DND-41 (cell line): ENCODE data around the gene UNC5C.

Experiments
- ATAC-seq: fragments of 200-7000 bp; cut with Tn5 transposase; 3 replicates; pipeline ENCODE4 v1.9.1; 2021; ENCODE audit warnings: low read depth; ENCODE audit not compliant: insufficient read depth
- DNase-seq: peaks from one replicate; pipeline ENCODE4 v3.0.0-alpha.2; 2020
- H2AFZ ChIP-seq: 2 replicates; pipeline ENCODE4 v1.6.0; 2012; ENCODE audit warnings: low read depth, low read length
- H3K27ac ChIP-seq: 2 replicates; pipeline ENCODE4 v1.5.1; 2012; ENCODE audit warnings: low read length, inconsistent platforms
- H3K27me3 ChIP-seq: fragments of 200-600 bp; sonication (generic); 2 replicates; pipeline ENCODE4 v1.6.0; 2012; ENCODE audit warnings: low read length, mild to moderate bottlenecking, inconsistent platforms; ENCODE audit not compliant: insufficient read depth, poor library complexity
- H3K36me3 ChIP-seq: 2 replicates; pipeline ENCODE4 v1.5.1; 2012; ENCODE audit warnings: low read length, inconsistent platforms; ENCODE audit not compliant: insufficient read depth
- H3K4me1 ChIP-seq: 2 replicates; pipeline ENCODE4 v1.5.1; 2012; ENCODE audit warnings: mild to moderate bottlenecking, low read length; ENCODE audit not compliant: insufficient read depth
- H3K4me2 ChIP-seq: 2 replicates; pipeline ENCODE4 v1.6.0; 2012; ENCODE audit warnings: mild to moderate bottlenecking, moderate library complexity, low read length, inconsistent platforms; ENCODE audit not compliant: insufficient read depth
- H3K4me3 ChIP-seq, 2 experiments: fragments of 200-600 bp in 1 of 2; shearing (Covaris generic) in 1 of 2; 2 replicates each; pipeline ENCODE4 v1.5.1; 2012 to 2016; ENCODE audit warnings: inconsistent platforms in 2 of 2, low read length in 2 of 2, mild to moderate bottlenecking in 2 of 2, low read depth in 1 of 2, moderate library complexity in 1 of 2
- H3K79me2 ChIP-seq: 2 replicates; pipeline ENCODE4 v1.6.0; 2012; ENCODE audit warnings: low read length, inconsistent platforms; ENCODE audit not compliant: insufficient read depth
- H3K9ac ChIP-seq: 2 replicates; pipeline ENCODE4 v1.6.0; 2012; ENCODE audit warnings: low read depth, mild to moderate bottlenecking, inconsistent platforms, low read length, moderate library complexity
- H3K9me3 ChIP-seq: 2 replicates; pipeline ENCODE4 v1.5.1; 2012; ENCODE audit warnings: low read length, moderate library complexity, mild to moderate bottlenecking, inconsistent platforms; ENCODE audit not compliant: insufficient read depth, severe bottlenecking
- H4K20me1 ChIP-seq: 2 replicates; pipeline ENCODE4 v1.6.0; 2012; ENCODE audit warnings: low read length; ENCODE audit not compliant: insufficient read depth
- CTCF ChIP-seq: IDR thresholded peaks from 2 replicates; pipeline ENCODE4 v1.5.1; 2012; ENCODE audit warnings: borderline replicate concordance, low read length, moderate library complexity, mild to moderate bottlenecking; ENCODE audit not compliant: poor library complexity, severe bottlenecking; ENCODE audit errors: extremely low read depth
- EZH2 ChIP-seq: IDR thresholded peaks from 3 replicates; pipeline ENCODE4 v1.6.1; 2012; ENCODE audit warnings: borderline replicate concordance, low read depth, mild to moderate bottlenecking, moderate library complexity, low read length, inconsistent platforms; ENCODE audit not compliant: severe bottlenecking

Gene UNC5C

GRCh38 chr4:95546221-95546620 lies 2.6 kb downstream of the UNC5C start:
- DNase-seq, result no peak
- peak overlapping the region; percentile 33; the same call in 1 of the 2 replicates for H2AFZ ChIP-seq
- H3K4me1 ChIP-seq, result no peaks in the 10 kb centered on the region
- no peak overlapping the region for H3K4me3 ChIP-seq
- no peak overlapping the region for H3K9ac ChIP-seq
- no peak overlapping the region for H3K4me2 ChIP-seq
- H3K9me3 ChIP-seq, result peaks cover 8% of the 10 kb centered on the region
- no peak for TF ChIP-seq EZH2
- no peak for TF ChIP-seq CTCF
- H4K20me1 ChIP-seq, result no peaks in the 10 kb centered on the region
- H3K27ac ChIP-seq, result no peak overlapping the region
- ATAC-seq, result no peak
- H3K36me3 ChIP-seq, result no peaks in the 10 kb centered on the region
- no peaks in the 10 kb centered on the region for H3K79me2 ChIP-seq
- H3K27me3 ChIP-seq, result no peaks in the 10 kb centered on the region

- TF ChIP-seq EZH2, result no peak
- TF ChIP-seq CTCF, result no peak
- no peak for ATAC-seq
- Histone ChIP-seq H3K27ac (no peak overlapping the region), H3K9ac (no peak overlapping the region), H2AFZ (no peak overlapping the region), H4K20me1 (no peaks in the 10 kb centered on the region), H3K9me3 (peaks cover 8% of the 10 kb centered on the region), H3K36me3 (no peaks in the 10 kb centered on the region), H3K4me1 (no peaks in the 10 kb centered on the region), H3K27me3 (no peaks in the 10 kb centered on the region), H3K79me2 (no peaks in the 10 kb centered on the region), H3K4me2 (no peak overlapping the region), H3K4me3 (no peak overlapping the region)
- no peak for DNase-seq
Measured at GRCh38 chr4:95545546-95545945, 3.2 kb downstream of the UNC5C start.

GRCh38 chr4:95544113-95545103 lies 4.4 kb downstream of the UNC5C start:
- Histone ChIP-seq H4K20me1 (no peaks in the 10 kb centered on the region), H3K4me1 (no peaks in the 10 kb centered on the region), H3K9me3 (peaks cover 4% of the 10 kb centered on the region), H3K4me2 (no peak overlapping the region), H3K27me3 (no peaks in the 10 kb centered on the region), H3K79me2 (no peaks in the 10 kb centered on the region), H3K27ac (no peak overlapping the region), H2AFZ (no peak overlapping the region), H3K4me3 (no peak overlapping the region), H3K36me3 (no peaks in the 10 kb centered on the region), H3K9ac (no peak overlapping the region)
- DNase-seq (no peak), ATAC-seq (no peak)
- no peak for TF ChIP-seq EZH2
- TF ChIP-seq CTCF, result peak; percentile 33
